ENCODE results near the gene BTBD2. TPM values are rescaled to one million over a fixed set of nuclear protein-coding genes. Genes with fewer than 3 reads are reported as not detected.

The BTBD2 gene
- total RNA-seq, 1 donor from 2014 or later, result 28.7 TPM

DNA sequence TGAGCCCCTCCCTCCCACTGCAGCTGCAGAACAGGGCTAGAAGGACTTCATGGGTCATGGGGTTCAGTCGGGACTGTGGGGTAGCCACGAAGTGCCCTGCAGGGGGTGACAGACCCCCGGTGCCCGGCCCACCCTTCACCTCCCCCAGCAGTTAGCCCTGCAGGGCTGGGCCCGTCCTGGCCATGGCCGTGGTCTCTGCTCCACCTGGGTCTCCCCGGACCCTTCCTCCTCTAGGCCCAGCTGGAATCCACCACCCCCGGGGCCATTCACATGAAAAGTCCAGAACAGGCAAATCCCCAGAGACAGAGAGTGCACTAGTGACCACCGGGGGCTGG is 18.3 kb upstream of the BTBD2 start:
- peaks cover 14 to 29% (median 19%) of the 10 kb centered on the region in 3 donors for H3K4me1 ChIP-seq (ENCODE audit: control insufficient read depth in 3 of 3, insufficient read depth in 3 of 3, low read length in 3 of 3)
- no peaks in the 10 kb centered on the region for H3K27me3 ChIP-seq (ENCODE audit: control insufficient read depth in 3 of 3, insufficient read depth in 3 of 3, low read length in 3 of 3)
- no peak overlapping the region for H3K4me3 ChIP-seq (ENCODE audit: low read length in 3 of 3)
- no peak overlapping the region for H3K9ac ChIP-seq (ENCODE audit: low read depth in 1 of 3, low read length in 3 of 3)
- H3K27ac ChIP-seq (ENCODE audit: low read depth, low read length), result no peak overlapping the region
- peaks cover 0 to 5% (median 0%) of the 10 kb centered on the region in 3 donors for H3K9me3 ChIP-seq (ENCODE audit: control insufficient read depth in 3 of 3, low read length in 3 of 3)
- peaks cover 0 to 6% (median 4%) of the 10 kb centered on the region in 3 donors for H3K36me3 ChIP-seq (ENCODE audit: control insufficient read depth in 3 of 3, insufficient read depth in 3 of 3, low read length in 3 of 3)

DNA sequence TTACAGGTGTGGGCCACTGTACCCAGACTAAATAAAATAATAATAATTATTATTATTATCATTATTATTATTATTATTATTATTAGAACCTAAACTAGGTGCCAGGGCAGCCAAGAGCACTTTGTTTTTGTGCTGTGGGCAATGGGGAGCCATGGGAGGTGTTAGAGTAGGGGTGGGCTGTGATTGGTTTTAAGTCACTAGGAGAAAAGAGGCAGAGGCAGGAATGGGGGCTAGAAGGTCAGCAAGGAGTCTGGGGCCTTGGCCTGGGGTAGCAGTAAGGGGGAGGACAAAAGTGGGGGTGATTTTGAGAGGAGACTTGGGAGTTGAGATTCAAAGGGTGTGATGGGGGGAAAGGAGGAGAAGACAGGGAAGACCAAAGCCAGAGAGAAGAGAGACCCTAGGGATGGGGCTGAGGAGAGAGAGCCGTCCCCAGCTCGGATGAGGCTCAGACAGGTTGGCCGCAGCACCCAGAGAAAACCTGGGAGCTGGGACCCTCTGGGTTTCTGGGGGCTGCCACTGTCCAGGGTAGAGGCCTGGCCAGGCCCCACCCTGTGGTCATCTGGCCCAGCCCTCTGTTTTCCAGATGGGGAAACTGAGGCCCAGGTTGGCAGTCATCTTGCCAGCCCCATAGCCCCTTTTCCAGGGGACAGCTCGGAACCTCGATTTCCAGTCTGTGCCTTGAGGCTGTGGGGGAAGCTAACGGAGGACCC is 17.8 kb upstream of the BTBD2 start:
- Histone ChIP-seq H3K4me1 (ENCODE audit: control insufficient read depth in 3 of 3, insufficient read depth in 3 of 3, low read length in 3 of 3) (peaks cover 14 to 29% (median 19%) of the 10 kb centered on the region in 3 donors), H3K27me3 (ENCODE audit: control insufficient read depth in 3 of 3, insufficient read depth in 3 of 3, low read length in 3 of 3) (no peaks in the 10 kb centered on the region), H3K36me3 (ENCODE audit: control insufficient read depth in 3 of 3, insufficient read depth in 3 of 3, low read length in 3 of 3) (peaks cover 0 to under 1% (median 0%) of the 10 kb centered on the region in 3 donors), H3K9me3 (ENCODE audit: control insufficient read depth in 3 of 3, low read length in 3 of 3) (peaks cover 0 to 5% (median 0%) of the 10 kb centered on the region in 3 donors), H3K27ac (ENCODE audit: low read depth, low read length) (peak overlapping the region; percentile 92), H3K9ac (ENCODE audit: low read depth in 1 of 3, low read length in 3 of 3) (no peak overlapping the region), H3K4me3 (ENCODE audit: low read length in 3 of 3) (no peak overlapping the region)

DNA sequence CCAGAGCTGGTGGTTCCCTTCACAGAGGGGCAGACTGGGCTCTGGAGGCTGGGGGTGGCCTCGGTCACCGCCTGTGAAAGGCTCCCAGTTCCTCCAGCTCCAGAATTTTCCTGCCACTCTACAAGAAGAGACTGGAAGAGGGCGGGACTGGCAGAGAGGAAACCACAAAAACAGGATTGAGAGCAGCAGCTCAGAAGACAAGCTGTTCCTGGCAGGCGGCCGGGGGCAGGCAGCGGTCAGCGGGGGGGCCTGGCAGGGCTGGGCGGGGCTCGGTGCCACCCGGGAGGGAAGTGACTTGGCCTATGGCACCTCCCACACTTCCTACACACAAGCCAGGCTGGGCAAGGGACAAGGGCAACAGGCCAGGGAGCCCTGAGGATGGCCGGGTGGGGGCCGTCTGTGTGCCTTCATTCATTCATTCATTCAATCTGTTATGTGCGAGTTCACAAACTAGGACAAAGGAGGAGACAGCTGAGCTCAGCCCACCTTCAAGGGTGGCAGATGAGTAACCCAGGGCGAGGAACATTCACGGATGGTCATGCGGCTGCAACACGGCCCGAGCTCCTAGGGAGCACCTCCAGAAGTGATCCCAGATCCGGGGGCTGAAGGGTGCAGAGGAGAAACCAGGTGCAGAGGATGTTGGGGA is 16.9 kb upstream of the BTBD2 start:
- H3K36me3 ChIP-seq (ENCODE audit: control insufficient read depth in 3 of 3, insufficient read depth in 3 of 3, low read length in 3 of 3), result no peaks in the 10 kb centered on the region
- peak overlapping the region; percentile 30 to 68 (median 54) for H3K4me3 ChIP-seq (ENCODE audit: low read length in 3 of 3)
- H3K4me1 ChIP-seq (ENCODE audit: control insufficient read depth in 3 of 3, insufficient read depth in 3 of 3, low read length in 3 of 3), result peaks cover 14 to 30% (median 19%) of the 10 kb centered on the region in 3 donors
- H3K9me3 ChIP-seq (ENCODE audit: control insufficient read depth in 3 of 3, low read length in 3 of 3), result peaks cover 0 to 5% (median 0%) of the 10 kb centered on the region in 3 donors
- peak overlapping the region; percentile 92 for H3K27ac ChIP-seq (ENCODE audit: low read depth, low read length)
- H3K9ac ChIP-seq (ENCODE audit: low read depth in 1 of 3, low read length in 3 of 3), result peak overlapping the region; percentile 81 to 84 (median 82)
- H3K27me3 ChIP-seq (ENCODE audit: control insufficient read depth in 3 of 3, insufficient read depth in 3 of 3, low read length in 3 of 3), result no peaks in the 10 kb centered on the region

DNA sequence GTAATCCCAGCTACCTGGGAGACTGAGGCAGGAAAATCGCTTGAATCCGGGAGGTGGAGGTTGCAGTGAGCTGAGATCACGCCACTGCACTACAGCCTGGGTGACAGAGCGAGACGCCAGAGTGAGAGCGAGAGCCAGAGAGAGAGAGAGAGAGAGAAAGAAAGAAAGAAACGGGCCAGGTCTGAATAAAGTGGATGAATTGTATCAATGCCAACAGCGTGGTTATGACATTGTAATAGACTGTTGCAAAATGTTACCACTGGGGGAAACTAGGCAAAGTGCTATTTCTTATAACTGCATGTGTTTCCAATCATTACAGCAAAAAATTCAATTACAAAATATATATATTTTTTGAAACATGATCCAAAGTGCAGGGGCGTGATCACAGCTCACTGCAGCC is 11.8 kb upstream of the BTBD2 start:
- Histone ChIP-seq H3K27ac (ENCODE audit: low read depth, low read length) (no peak overlapping the region), H3K27me3 (ENCODE audit: control insufficient read depth in 3 of 3, insufficient read depth in 3 of 3, low read length in 3 of 3) (no peaks in the 10 kb centered on the region), H3K9ac (ENCODE audit: low read depth in 1 of 3, low read length in 3 of 3) (no peak overlapping the region)

DNA sequence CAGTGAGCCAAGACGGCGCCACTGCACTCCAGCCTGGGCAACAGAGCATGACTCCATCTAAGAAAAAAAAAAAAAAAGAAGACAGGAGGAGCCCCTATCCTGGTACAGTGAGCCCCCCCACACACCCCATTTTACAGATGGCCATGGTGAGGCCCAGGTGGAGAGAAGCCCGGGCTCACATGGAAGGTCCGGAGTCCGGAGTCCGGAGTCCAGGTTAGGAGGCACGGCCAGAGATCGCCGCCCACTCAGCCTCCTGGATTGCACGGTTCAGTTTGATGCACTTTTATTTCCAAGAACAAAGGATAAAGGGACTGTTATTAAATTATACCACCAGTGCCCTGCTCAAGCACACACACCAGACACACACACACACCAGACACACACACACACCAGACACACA is 11.3 kb upstream of the BTBD2 start:
- H3K27me3 ChIP-seq (ENCODE audit: control insufficient read depth in 3 of 3, insufficient read depth in 3 of 3, low read length in 3 of 3), result no peaks in the 10 kb centered on the region
- no peak overlapping the region for H3K9ac ChIP-seq (ENCODE audit: low read depth in 1 of 3, low read length in 3 of 3)
- H3K4me3 ChIP-seq (ENCODE audit: low read length in 3 of 3), result no peak overlapping the region
- no peaks in the 10 kb centered on the region for H3K36me3 ChIP-seq (ENCODE audit: control insufficient read depth in 3 of 3, insufficient read depth in 3 of 3, low read length in 3 of 3)
- no peak overlapping the region for H3K27ac ChIP-seq (ENCODE audit: low read depth, low read length)
- no peaks in the 10 kb centered on the region for H3K9me3 ChIP-seq (ENCODE audit: control insufficient read depth in 3 of 3, low read length in 3 of 3)
- peaks cover 4 to 11% (median 5%) of the 10 kb centered on the region in 3 donors for H3K4me1 ChIP-seq (ENCODE audit: control insufficient read depth in 3 of 3, insufficient read depth in 3 of 3, low read length in 3 of 3)

More for the DNA sequence above, 11.8 kb upstream of the BTBD2 start:
- no peak overlapping the region for H3K4me3 ChIP-seq (ENCODE audit: low read length in 3 of 3)
- H3K9me3 ChIP-seq (ENCODE audit: control insufficient read depth in 3 of 3, low read length in 3 of 3), result no peaks in the 10 kb centered on the region
- no peaks in the 10 kb centered on the region for H3K36me3 ChIP-seq (ENCODE audit: control insufficient read depth in 3 of 3, insufficient read depth in 3 of 3, low read length in 3 of 3)
- peaks cover 9 to 17% (median 10%) of the 10 kb centered on the region in 3 donors for H3K4me1 ChIP-seq (ENCODE audit: control insufficient read depth in 3 of 3, insufficient read depth in 3 of 3, low read length in 3 of 3)

DNA sequence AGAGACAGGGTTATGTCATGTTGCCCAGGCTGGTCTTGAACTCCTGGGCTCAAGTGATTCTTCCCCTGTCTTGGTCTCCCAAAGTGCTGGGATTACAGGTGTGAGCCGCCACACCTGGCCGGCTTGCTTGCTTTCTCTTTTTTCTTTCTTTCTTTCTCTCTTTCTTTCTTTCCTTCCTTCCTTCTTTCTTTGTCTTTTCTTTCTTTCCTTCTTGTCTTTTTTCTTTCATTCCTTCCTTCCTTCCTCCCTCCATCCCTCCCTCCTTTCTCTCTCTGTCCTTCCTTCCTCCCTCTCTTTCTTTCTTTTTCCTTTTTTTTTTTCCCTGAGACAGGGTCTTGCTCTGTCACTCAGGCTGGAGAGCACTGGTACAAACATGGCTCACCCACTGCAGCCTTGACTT is 6.8 kb upstream of the BTBD2 start:
- H3K27ac ChIP-seq (ENCODE audit: low read depth, low read length), result no peak overlapping the region
- H3K4me1 ChIP-seq (ENCODE audit: control insufficient read depth in 3 of 3, insufficient read depth in 3 of 3, low read length in 3 of 3), result peaks cover 0 to 3% (median 0%) of the 10 kb centered on the region in 3 donors
- no peaks in the 10 kb centered on the region for H3K27me3 ChIP-seq (ENCODE audit: control insufficient read depth in 3 of 3, insufficient read depth in 3 of 3, low read length in 3 of 3)
- H3K4me3 ChIP-seq (ENCODE audit: low read length in 3 of 3), result no peak overlapping the region
- no peaks in the 10 kb centered on the region for H3K36me3 ChIP-seq (ENCODE audit: control insufficient read depth in 3 of 3, insufficient read depth in 3 of 3, low read length in 3 of 3)
- H3K9ac ChIP-seq (ENCODE audit: low read depth in 1 of 3, low read length in 3 of 3), result no peak overlapping the region
- H3K9me3 ChIP-seq (ENCODE audit: control insufficient read depth in 3 of 3, low read length in 3 of 3), result no peaks in the 10 kb centered on the region

DNA sequence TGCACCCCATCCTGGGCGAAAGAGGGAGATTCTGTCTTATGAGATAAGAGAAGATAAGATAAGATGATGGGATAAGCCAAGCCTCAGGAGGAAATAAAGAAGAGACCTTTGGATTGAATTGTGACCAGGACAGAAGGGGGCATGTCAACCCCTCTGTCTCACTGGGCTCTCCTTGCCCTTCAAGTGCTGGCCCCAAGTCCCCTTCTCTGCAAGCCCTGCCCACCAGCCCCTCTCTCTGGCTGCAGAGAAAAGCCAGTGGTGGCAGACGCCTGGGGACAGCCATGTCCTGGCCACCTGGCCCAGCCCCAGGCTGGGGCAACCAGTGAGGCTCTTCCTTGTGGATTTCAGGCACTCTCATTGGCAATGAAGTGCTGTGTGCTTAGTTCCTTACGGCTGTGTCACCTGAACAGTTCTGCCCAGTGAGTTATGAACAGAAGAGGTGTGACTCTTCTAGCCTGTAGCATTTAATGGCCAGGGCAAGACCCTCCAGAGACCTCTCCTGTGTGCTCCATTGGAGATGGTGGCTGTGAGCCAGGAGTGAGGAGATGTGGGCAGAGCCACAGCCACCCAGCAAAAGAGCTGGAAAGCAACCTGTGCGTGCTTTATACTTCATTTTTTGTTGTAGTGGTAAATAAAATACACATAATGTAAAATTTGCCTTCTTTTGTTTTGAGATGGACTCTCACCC is 6.1 kb upstream of the BTBD2 start:
- H3K9me3 ChIP-seq (ENCODE audit: control insufficient read depth in 3 of 3, low read length in 3 of 3), result no peaks in the 10 kb centered on the region
- no peak overlapping the region for H3K9ac ChIP-seq (ENCODE audit: low read depth in 1 of 3, low read length in 3 of 3)
- H3K4me3 ChIP-seq (ENCODE audit: low read length in 3 of 3), result no peak overlapping the region
- H3K36me3 ChIP-seq (ENCODE audit: control insufficient read depth in 3 of 3, insufficient read depth in 3 of 3, low read length in 3 of 3), result no peaks in the 10 kb centered on the region
- peaks cover 0 to 4% (median 0%) of the 10 kb centered on the region in 3 donors for H3K4me1 ChIP-seq (ENCODE audit: control insufficient read depth in 3 of 3, insufficient read depth in 3 of 3, low read length in 3 of 3)
- no peaks in the 10 kb centered on the region for H3K27me3 ChIP-seq (ENCODE audit: control insufficient read depth in 3 of 3, insufficient read depth in 3 of 3, low read length in 3 of 3)
- H3K27ac ChIP-seq (ENCODE audit: low read depth, low read length), result no peak overlapping the region

DNA sequence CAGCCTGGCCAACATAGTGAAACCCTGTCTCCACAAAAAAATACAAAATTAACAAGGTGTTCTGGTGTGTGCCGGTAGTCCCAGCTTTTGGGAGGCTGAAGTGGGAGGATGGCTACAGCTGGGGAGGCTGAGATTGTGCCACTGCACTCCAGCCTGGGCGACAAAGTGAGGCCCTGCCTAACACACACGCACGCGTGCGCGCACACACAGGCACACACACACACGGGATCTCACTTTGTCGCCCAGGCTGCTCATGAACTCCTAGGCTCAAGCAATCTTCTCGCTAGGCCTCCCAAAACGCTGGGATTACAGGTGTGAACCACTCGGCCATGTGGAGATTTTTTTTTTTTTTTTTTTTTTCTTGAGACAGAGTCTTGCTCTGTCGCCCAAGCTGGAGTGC is 3.2 kb upstream of the BTBD2 start:
- Histone ChIP-seq H3K27ac (ENCODE audit: low read depth, low read length) (no peak overlapping the region), H3K36me3 (ENCODE audit: control insufficient read depth in 3 of 3, insufficient read depth in 3 of 3, low read length in 3 of 3) (no peaks in the 10 kb centered on the region), H3K27me3 (ENCODE audit: control insufficient read depth in 3 of 3, insufficient read depth in 3 of 3, low read length in 3 of 3) (no peaks in the 10 kb centered on the region), H3K4me1 (ENCODE audit: control insufficient read depth in 3 of 3, insufficient read depth in 3 of 3, low read length in 3 of 3) (peaks cover 5 to 20% (median 7%) of the 10 kb centered on the region in 3 donors), H3K9me3 (ENCODE audit: control insufficient read depth in 3 of 3, low read length in 3 of 3) (no peaks in the 10 kb centered on the region), H3K4me3 (ENCODE audit: low read length in 3 of 3) (no peak overlapping the region), H3K9ac (ENCODE audit: low read depth in 1 of 3, low read length in 3 of 3) (no peak overlapping the region)

DNA sequence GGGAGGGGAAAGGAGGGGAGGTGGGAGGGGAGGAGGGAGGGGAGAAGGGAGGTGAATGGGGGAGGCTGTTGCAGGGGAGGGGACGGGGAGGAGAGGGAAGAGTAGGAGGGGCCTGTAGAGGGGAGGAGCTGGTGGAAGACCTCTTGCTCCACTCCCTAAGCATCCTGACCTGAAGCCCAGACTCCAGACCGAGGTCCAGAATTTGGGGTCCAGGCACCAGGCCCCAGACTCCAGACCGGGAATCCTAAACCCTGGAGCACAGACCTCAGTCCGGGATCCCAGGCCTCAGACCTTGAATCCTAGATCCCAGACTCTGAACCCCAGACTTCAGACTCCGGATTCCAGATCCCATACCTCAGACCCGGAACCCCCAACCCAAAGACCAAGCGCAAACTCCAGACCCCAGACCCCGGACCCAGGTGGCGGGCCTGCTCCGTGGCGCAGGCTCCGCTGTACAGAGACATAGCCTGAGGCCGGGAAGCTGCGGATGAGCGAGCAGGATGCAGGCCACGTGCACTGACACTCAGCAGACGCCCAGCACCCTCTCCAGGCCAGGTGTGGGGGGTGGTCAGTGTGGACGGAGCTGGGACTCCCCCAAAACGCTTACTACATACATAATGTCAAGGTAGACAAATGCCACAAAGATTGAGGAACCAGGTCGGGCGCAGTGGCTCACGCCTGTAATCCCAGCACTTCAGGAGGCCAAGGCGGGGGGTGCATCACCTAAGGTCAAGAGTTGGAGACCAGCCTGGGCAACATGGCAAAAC is 710 bp upstream of the BTBD2 start:
- peak overlapping the region in 1 of 3 donors; percentile 50 for H3K9ac ChIP-seq (ENCODE audit: low read depth in 1 of 3, low read length in 3 of 3)
- no peaks in the 10 kb centered on the region for H3K9me3 ChIP-seq (ENCODE audit: control insufficient read depth in 3 of 3, low read length in 3 of 3)
- peak overlapping the region in 2 of 3 donors; percentile 25 to 41 for H3K4me3 ChIP-seq (ENCODE audit: low read length in 3 of 3)

More for the DNA sequence above, 710 bp upstream of the BTBD2 start:
- H3K27ac ChIP-seq (ENCODE audit: low read depth, low read length), result peak overlapping the region; percentile 19
- no peaks in the 10 kb centered on the region for H3K27me3 ChIP-seq (ENCODE audit: control insufficient read depth in 3 of 3, insufficient read depth in 3 of 3, low read length in 3 of 3)
- no peaks in the 10 kb centered on the region for H3K36me3 ChIP-seq (ENCODE audit: control insufficient read depth in 3 of 3, insufficient read depth in 3 of 3, low read length in 3 of 3)
- peaks cover 5 to 25% (median 7%) of the 10 kb centered on the region in 3 donors for H3K4me1 ChIP-seq (ENCODE audit: control insufficient read depth in 3 of 3, insufficient read depth in 3 of 3, low read length in 3 of 3)
